Smooth muscle cell (in vitro differentiated cells): ENCODE results near the gene TNFRSF1A. TPM values are rescaled to one million over a fixed set of nuclear protein-coding genes. Genes with fewer than 3 reads are reported as not detected.

ENCODE experiments used
- DNase-seq: peaks from one replicate; lab custom pipeline; 2025; ENCODE audit not compliant: unreplicated experiment; lab: John Stamatoyannopoulos, UW
- H2AFZ ChIP-seq: fragments of 200-600 bp; sonication (generic); 2 replicates; pipeline ENCODE4 v1.6.0; 2016; ENCODE audit warnings: antibody characterized with exemption, low read depth, mild to moderate bottlenecking
- H3F3A ChIP-seq: fragments of 200-600 bp; sonication (generic); 2 replicates; pipeline ENCODE4 v1.6.0; 2017; ENCODE audit warnings: antibody characterized with exemption, low read depth
- H3K27ac ChIP-seq: fragments of 200-600 bp; sonication (generic); 2 replicates; pipeline ENCODE4 v1.5.1; 2016; ENCODE audit warnings: low read depth, mild to moderate bottlenecking
- H3K27me3 ChIP-seq: fragments of 200-600 bp; sonication (generic); 2 replicates; pipeline ENCODE4 v1.6.1; 2016; ENCODE audit warnings: low read depth, mild to moderate bottlenecking
- H3K36me3 ChIP-seq: fragments of 200-600 bp; sonication (generic); 2 replicates; pipeline ENCODE4 v1.5.1; 2016; ENCODE audit warnings: low read depth
- H3K4me1 ChIP-seq: fragments of 200-600 bp; sonication (generic); 2 replicates; pipeline ENCODE4 v1.5.1; 2016; ENCODE audit warnings: low read depth
- H3K4me2 ChIP-seq: fragments of 200-600 bp; sonication (generic); 2 replicates; pipeline ENCODE4 v1.6.0; 2016; ENCODE audit warnings: mild to moderate bottlenecking
- H3K4me3 ChIP-seq: fragments of 200-600 bp; sonication (generic); 2 replicates; pipeline ENCODE4 v1.5.1; 2016; ENCODE audit warnings: mild to moderate bottlenecking
- H3K79me2 ChIP-seq: fragments of 200-600 bp; sonication (generic); 2 replicates; pipeline ENCODE4 v1.6.0; 2016; ENCODE audit warnings: low read depth, mild to moderate bottlenecking
- H3K9ac ChIP-seq: fragments of 200-600 bp; sonication (generic); 2 replicates; pipeline ENCODE4 v1.6.0; 2016; ENCODE audit warnings: low read depth
- H3K9me3 ChIP-seq: fragments of 200-600 bp; sonication (generic); replicated peaks from 2 replicates; pipeline ENCODE4 v1.5.1; 2016; ENCODE audit warnings: low read depth
- H4K20me1 ChIP-seq: fragments of 200-600 bp; sonication (generic); 2 replicates; pipeline ENCODE4 v1.6.0; 2016; ENCODE audit warnings: low read depth
- CTCF ChIP-seq: fragments of 200-600 bp; sonication (generic); IDR thresholded peaks from 2 replicates; pipeline ENCODE4 v1.5.1; 2017; ENCODE audit warnings: borderline replicate concordance, mild to moderate bottlenecking, antibody characterized with exemption; ENCODE audit not compliant: insufficient read depth, poor library complexity, severe bottlenecking
- WGBS: methylation state at CpG from one replicate; pipeline ENCODE4 v1.1.7; 2016; ENCODE audit warnings: low lambda C conversion rate; 5-methylcytosine and 5-hydroxymethylcytosine counted together
- polyA plus RNA-seq: library from polyadenylated mRNA; unstranded; fragments of >200 nt; fragmentation: Nextera tagmentation; extraction: Ambion mirVana; gene quantifications from 2 replicates; pipeline ENCODE4 v1.2.1, GENCODE V29; 2016
- total RNA-seq: library from RNA; depleted of rRNA; stranded (reverse); fragments of >200 nt; gene quantifications from 2 replicates; pipeline ENCODE4 v1.2.3, GENCODE V29; 2014

TNFRSF1A gene
- total and polyA plus RNA-seq, 2 experiments from 2014 or later = 110 to 144 TPM

GRCh38 chr12:6387541-6387940 is 45.7 kb upstream of the TNFRSF1A start:
- Histone ChIP-seq H3F3A (peaks cover 3% of the 10 kb centered on the region), H3K27me3 (no peaks in the 10 kb centered on the region), H3K36me3 (no peaks in the 10 kb centered on the region), H3K27ac (no peak overlapping the region), H3K4me3 (no peak overlapping the region), H4K20me1 (no peaks in the 10 kb centered on the region), H3K79me2 (peaks cover 19% of the 10 kb centered on the region), H3K9me3 (no peaks in the 10 kb centered on the region), H2AFZ (no peak overlapping the region), H3K4me1 (peaks cover 13% of the 10 kb centered on the region), H3K4me2 (no peak overlapping the region), H3K9ac (no peak overlapping the region)
- no peak for DNase-seq
- no peak for TF ChIP-seq CTCF
- WGBS = 86% methylated on average over 7 of the region's 7 CpGs

GRCh38 chr12:6386491-6386890 is 44.6 kb upstream of the TNFRSF1A start:
- Histone ChIP-seq H3K27ac (no peak overlapping the region), H3K4me1 (peaks cover 13% of the 10 kb centered on the region), H4K20me1 (no peaks in the 10 kb centered on the region), H3K4me3 (no peak overlapping the region), H3K36me3 (no peaks in the 10 kb centered on the region), H3K9ac (no peak overlapping the region), H3K27me3 (no peaks in the 10 kb centered on the region), H3F3A (peaks cover 3% of the 10 kb centered on the region), H3K79me2 (peaks cover 19% of the 10 kb centered on the region), H3K4me2 (no peak overlapping the region), H2AFZ (no peak overlapping the region), H3K9me3 (no peaks in the 10 kb centered on the region)
- WGBS = 84% methylated on average over 1 of the region's 1 CpG
- no peak for DNase-seq
- no peak for TF ChIP-seq CTCF

GRCh38 chr12:6386038-6386437 is 44.2 kb upstream of the TNFRSF1A start:
- H3K4me1 ChIP-seq = peaks cover 13% of the 10 kb centered on the region
- TF ChIP-seq CTCF = no peak
- WGBS = 84% methylated on average over 11 of the region's 11 CpGs
- no peak overlapping the region for H3K9ac ChIP-seq
- H3K27me3 ChIP-seq = no peaks in the 10 kb centered on the region
- peaks cover 19% of the 10 kb centered on the region for H3K79me2 ChIP-seq
- no peak overlapping the region for H3K4me2 ChIP-seq
- H3F3A ChIP-seq = peaks cover 3% of the 10 kb centered on the region
- H2AFZ ChIP-seq = no peak overlapping the region
- no peak overlapping the region for H3K27ac ChIP-seq
- H3K9me3 ChIP-seq = no peaks in the 10 kb centered on the region
- DNase-seq = no peak
- H3K4me3 ChIP-seq = no peak overlapping the region
- H4K20me1 ChIP-seq = no peaks in the 10 kb centered on the region
- H3K36me3 ChIP-seq = no peaks in the 10 kb centered on the region

- Histone ChIP-seq H3K36me3 (no peaks in the 10 kb centered on the region), H3K4me3 (peak overlapping the region; percentile 52), H3K4me2 (peak overlapping the region; percentile 94), H3K27ac (peak overlapping the region; percentile 46), H3F3A (peaks cover 3% of the 10 kb centered on the region), H2AFZ (peak overlapping the region; percentile 78), H3K9ac (peak overlapping the region; percentile 66), H3K79me2 (peaks cover 19% of the 10 kb centered on the region), H4K20me1 (no peaks in the 10 kb centered on the region), H3K27me3 (no peaks in the 10 kb centered on the region), H3K4me1 (peaks cover 19% of the 10 kb centered on the region), H3K9me3 (no peaks in the 10 kb centered on the region)
- DNase-seq = no peak
- no peak for TF ChIP-seq CTCF
- 88% methylated on average over 36 of the region's 36 CpGs for WGBS
Observed at GRCh38 chr12:6384499-6385436, 42.9 kb upstream of the TNFRSF1A start.
